Measurements from ENCODE around the gene ECI1.
"Not testable (repeated sequence)": the region's sequence is repeated elsewhere in the genome, so short reads cannot be mapped to it uniquely, and the experiment has no call there.

Gene ECI1

DNA sequence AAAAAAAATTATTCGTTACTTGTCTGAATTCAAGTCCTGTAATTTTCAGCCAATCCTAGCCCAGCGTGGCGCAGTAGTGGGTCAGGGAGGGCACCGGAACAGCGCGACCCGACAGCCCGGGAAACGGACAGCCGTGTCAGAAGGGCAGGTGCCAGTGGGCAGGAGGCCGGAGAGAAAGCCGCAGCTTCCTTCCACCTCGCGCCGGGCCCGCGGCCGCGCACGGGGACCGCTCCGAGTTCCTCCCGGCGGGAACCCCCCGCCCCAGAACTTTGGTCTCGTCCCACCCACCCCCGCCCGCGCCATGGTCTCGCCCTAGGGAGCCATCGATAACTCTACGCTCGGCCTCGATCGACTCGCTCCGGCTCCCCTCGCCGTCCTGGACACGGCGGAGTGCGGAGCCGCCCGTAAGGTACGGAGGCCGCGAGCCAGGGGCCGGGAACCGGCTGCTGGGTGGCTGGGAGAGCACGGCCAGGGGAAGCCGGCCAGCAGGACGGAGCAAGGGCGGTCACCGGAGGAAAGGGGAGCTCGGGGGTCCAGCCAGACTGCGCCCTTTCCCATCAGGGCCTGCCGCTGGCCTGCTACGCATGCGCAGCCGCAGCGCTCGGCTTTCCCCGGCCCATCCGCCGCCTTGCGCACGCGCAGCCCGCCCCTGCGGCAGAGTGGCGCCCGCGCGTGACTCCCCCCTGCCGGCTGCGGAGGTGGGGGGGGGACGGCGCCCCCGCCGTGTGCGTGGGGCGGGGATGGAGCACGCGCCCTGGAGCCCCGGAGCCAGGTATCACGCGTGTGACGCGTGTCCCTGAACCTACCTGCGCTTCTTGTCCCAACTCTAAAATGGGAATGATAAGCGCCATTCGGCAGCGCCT, 46.1 kb downstream of the ECI1 start, which contains the start of gene MLST8:
TSS of gene MLST8 (plus strand) at position 351 of the 863 bp plus-strand sequence. CDS start 632 bp downstream, outside the sequence.
- peak within 1 kb of the TSS; percentile 76 for H3K4ac ChIP-seq (ENCODE audit: low read length)
- peak within 1 kb of the TSS; percentile 100 for H3K18ac ChIP-seq (ENCODE audit: low read length)
- no CpG with 5 or more reads among the region's 93 CpGs for WGBS, 2 donors (ENCODE audit: extremely low coverage in 2 of 2, insufficient read length in 2 of 2, insufficient replicate concordance in 1 of 2)

DNA sequence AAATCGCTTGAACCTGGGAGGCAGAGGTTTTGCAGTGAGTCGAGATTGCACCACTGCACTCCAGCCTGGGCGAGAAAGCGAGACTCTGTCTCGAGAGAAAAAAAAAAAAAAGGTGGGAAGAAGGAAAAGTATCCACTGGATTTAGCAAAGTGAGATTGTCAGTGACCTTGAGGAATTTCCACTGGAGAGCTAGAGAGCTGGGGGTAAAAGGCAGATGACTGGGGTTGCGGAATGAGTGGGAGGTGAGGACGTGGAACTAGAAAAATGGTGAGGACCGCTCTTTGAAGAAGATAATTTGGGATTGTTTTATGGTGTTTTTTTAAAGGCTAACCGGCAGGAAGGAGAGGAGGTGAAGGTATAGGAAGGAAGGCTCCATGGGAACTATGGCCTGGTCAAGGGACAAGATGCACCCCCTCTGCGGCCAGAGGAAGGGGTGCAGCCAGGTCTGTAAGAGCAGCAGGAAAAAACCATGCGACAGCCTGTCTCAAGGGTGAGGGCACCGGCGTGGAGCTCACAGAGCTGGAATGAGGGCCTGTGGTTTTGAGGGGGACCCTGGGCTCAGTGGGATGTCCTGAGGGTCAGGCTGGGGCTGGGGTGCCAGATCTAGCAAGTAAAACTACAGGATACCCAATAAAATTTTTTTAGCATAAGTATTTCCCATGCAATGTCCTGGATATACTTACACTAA, 46.8 kb downstream of the ECI1 start:
- H3K23ac ChIP-seq (ENCODE audit: low read depth, low read length, poor library complexity), result no peak overlapping the region
- H2AK5ac ChIP-seq (ENCODE audit: low read depth, low read length), result peak overlapping the region; percentile 28
- H4K8ac ChIP-seq (ENCODE audit: low read depth, low read length), result no peak overlapping the region
- no peak overlapping the region for H3K27ac ChIP-seq (replicated peaks; ENCODE audit: low read length)
- no peak overlapping the region for H3K4ac ChIP-seq (ENCODE audit: low read length)
- H2AFZ ChIP-seq (ENCODE audit: low read length), result peak overlapping the region; percentile 97
- H3K27me3 ChIP-seq (ENCODE audit: control insufficient read depth in 3 of 3, insufficient read depth in 3 of 3, low read depth in 1 of 3, low read length in 3 of 3), result peaks cover 0 to 8% (median 2%) of the 10 kb centered on the region in 3 experiments
- 100% methylated on average over 3 of the region's 13 CpGs; no CpG with 5 or more reads in 1 of the 2 donors for WGBS, 2 donors (ENCODE audit: extremely low coverage in 2 of 2, insufficient read length in 2 of 2, insufficient replicate concordance in 1 of 2)
- H3K9me3 ChIP-seq (replicated peaks in 1 of 2; ENCODE audit: control insufficient read depth in 2 of 2, insufficient read depth in 1 of 2, low read depth in 1 of 2, low read length in 2 of 2), result peaks cover 0 to 6% of the 10 kb centered on the region in 2 donors
- H3K18ac ChIP-seq (ENCODE audit: low read length), result no peak overlapping the region
- no peak overlapping the region for H3K9ac ChIP-seq (ENCODE audit: low read depth, low read length, poor library complexity)
- H4K91ac ChIP-seq (ENCODE audit: low read depth, low read length, poor library complexity), result no peak overlapping the region
- no peak overlapping the region for H2BK120ac ChIP-seq (ENCODE audit: low read depth, low read length)
- no peak overlapping the region for H3K14ac ChIP-seq (ENCODE audit: low read length)
- H3K4me2 ChIP-seq (ENCODE audit: insufficient read depth, low read length, poor library complexity, severe bottlenecking), result peak overlapping the region; percentile 51
- H2BK5ac ChIP-seq (ENCODE audit: low read length), result peak overlapping the region; percentile 98
- H2BK12ac ChIP-seq (ENCODE audit: low read length), result no peak overlapping the region
- peaks cover 6 to 9% of the 10 kb centered on the region in 2 donors for H3K4me1 ChIP-seq (ENCODE audit: control insufficient read depth in 2 of 2, insufficient read depth in 1 of 2, low read depth in 1 of 2, low read length in 2 of 2)
- peaks cover 28 to 35% of the 10 kb centered on the region in 2 donors for H3K36me3 ChIP-seq (replicated peaks in 1 of 2; ENCODE audit: control insufficient read depth in 2 of 2, insufficient read depth in 2 of 2, low read length in 2 of 2)
- peaks cover 18% of the 10 kb centered on the region for H3K79me1 ChIP-seq (ENCODE audit: low read depth, low read length)
- peak overlapping the region; percentile 71 for H2BK15ac ChIP-seq (ENCODE audit: low read length)
- peak overlapping the region; percentile 90 to 97 for H3K4me3 ChIP-seq (ENCODE audit: low read length in 2 of 2)
- no peak for DNase-seq (ENCODE audit: low spot score)

More for the DNA sequence above, 46.1 kb downstream of the ECI1 start, which contains the start of gene MLST8:
- Histone ChIP-seq H3K4me1 (ENCODE audit: control insufficient read depth in 2 of 2, insufficient read depth in 1 of 2, low read depth in 1 of 2, low read length in 2 of 2) (peaks cover 6 to 9% of the 10 kb centered on the region in 2 donors), H3K14ac (ENCODE audit: low read length) (peak within 1 kb of the TSS; percentile 100), H3K9ac (ENCODE audit: low read depth, low read length, poor library complexity) (peak within 1 kb of the TSS; percentile 98), H3K4me2 (ENCODE audit: insufficient read depth, low read length, poor library complexity, severe bottlenecking) (peak within 1 kb of the TSS; percentile 85), H3K27me3 (ENCODE audit: control insufficient read depth in 3 of 3, insufficient read depth in 3 of 3, low read depth in 1 of 3, low read length in 3 of 3) (peaks cover 0 to 2% (median 2%) of the 10 kb centered on the region in 3 experiments), H4K8ac (ENCODE audit: low read depth, low read length) (peak within 1 kb of the TSS; percentile 93), H3K9me3 (replicated peaks in 1 of 2; ENCODE audit: control insufficient read depth in 2 of 2, insufficient read depth in 1 of 2, low read depth in 1 of 2, low read length in 2 of 2) (peaks cover 0 to 2% of the 10 kb centered on the region in 2 donors), H2BK12ac (ENCODE audit: low read length) (peak within 1 kb of the TSS; percentile 100), H2BK5ac (ENCODE audit: low read length) (peak within 1 kb of the TSS; percentile 98), H2BK15ac (ENCODE audit: low read length) (peak within 1 kb of the TSS; percentile 90), H2AFZ (ENCODE audit: low read length) (peak within 1 kb of the TSS; percentile 97), H2BK120ac (ENCODE audit: low read depth, low read length) (peak within 1 kb of the TSS; percentile 87), H3K4me3 (ENCODE audit: low read length in 2 of 2) (peak within 1 kb of the TSS; percentile 90 to 97), H4K91ac (ENCODE audit: low read depth, low read length, poor library complexity) (peak within 1 kb of the TSS; percentile 85), H3K79me1 (ENCODE audit: low read depth, low read length) (peaks cover 18% of the 10 kb centered on the region), H2AK5ac (ENCODE audit: low read depth, low read length) (peak within 1 kb of the TSS; percentile 100), H3K36me3 (replicated peaks in 1 of 2; ENCODE audit: control insufficient read depth in 2 of 2, insufficient read depth in 2 of 2, low read length in 2 of 2) (peaks cover 30 to 43% of the 10 kb centered on the region in 2 donors), H3K23ac (ENCODE audit: low read depth, low read length, poor library complexity) (peak within 1 kb of the TSS; percentile 98), H3K27ac (replicated peaks; ENCODE audit: low read length) (peak within 1 kb of the TSS; percentile 92)
- peak; percentile 91 for DNase-seq (ENCODE audit: low spot score)

DNA sequence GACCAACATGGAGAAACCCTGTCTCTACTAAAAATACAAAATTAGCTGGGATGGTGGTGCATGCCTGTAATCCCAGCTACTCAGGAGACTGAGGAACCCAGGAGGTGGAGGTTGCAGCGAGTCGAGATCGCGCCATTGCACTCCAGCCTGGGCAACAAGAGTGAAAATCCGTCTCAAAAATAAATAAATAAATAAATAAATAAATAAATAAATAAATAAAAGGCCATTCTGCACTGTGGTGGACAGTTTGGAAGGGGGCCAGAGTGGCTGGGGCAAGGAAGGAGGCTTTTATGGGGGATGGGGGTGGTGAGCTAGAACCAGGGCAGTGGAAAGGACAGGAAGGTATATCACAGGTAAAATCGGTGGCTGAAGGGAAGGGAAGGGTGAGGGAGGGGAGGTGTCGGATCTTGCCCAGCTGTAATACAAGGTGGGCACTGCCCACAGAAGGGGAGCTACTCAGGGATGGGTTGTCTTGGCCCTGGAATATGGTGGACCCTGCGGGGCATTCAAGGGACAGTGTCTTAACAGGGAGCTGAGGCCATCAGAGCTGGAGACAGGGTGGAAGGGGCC, 48.2 kb downstream of the ECI1 start:
- not testable (repeated sequence) for H3K9me3 ChIP-seq (replicated peaks in 1 of 2; ENCODE audit: control insufficient read depth in 2 of 2, insufficient read depth in 1 of 2, low read depth in 1 of 2, low read length in 2 of 2); H3K23ac ChIP-seq (ENCODE audit: low read depth, low read length, poor library complexity); H3K14ac ChIP-seq (ENCODE audit: low read length); H3K4ac ChIP-seq (ENCODE audit: low read length); H2BK12ac ChIP-seq (ENCODE audit: low read length); H3K18ac ChIP-seq (ENCODE audit: low read length); H4K91ac ChIP-seq (ENCODE audit: low read depth, low read length, poor library complexity); H3K4me3 ChIP-seq (ENCODE audit: low read length in 2 of 2); H3K9ac ChIP-seq (ENCODE audit: low read depth, low read length, poor library complexity); H3K27ac ChIP-seq (replicated peaks; ENCODE audit: low read length); H2BK120ac ChIP-seq (ENCODE audit: low read depth, low read length); H4K8ac ChIP-seq (ENCODE audit: low read depth, low read length); H2AK5ac ChIP-seq (ENCODE audit: low read depth, low read length); DNase-seq (ENCODE audit: low spot score); H3K4me1 ChIP-seq (ENCODE audit: control insufficient read depth in 2 of 2, insufficient read depth in 1 of 2, low read depth in 1 of 2, low read length in 2 of 2); H3K4me2 ChIP-seq (ENCODE audit: insufficient read depth, low read length, poor library complexity, severe bottlenecking); H2BK5ac ChIP-seq (ENCODE audit: low read length); H2AFZ ChIP-seq (ENCODE audit: low read length)
- Histone ChIP-seq H3K27me3 (ENCODE audit: control insufficient read depth in 3 of 3, insufficient read depth in 3 of 3, low read depth in 1 of 3, low read length in 3 of 3) (peaks cover 0 to 16% (median 8%) of the 10 kb centered on the region in 3 experiments), H3K79me1 (ENCODE audit: low read depth, low read length) (peaks cover 16% of the 10 kb centered on the region), H2BK15ac (ENCODE audit: low read length) (peak overlapping the region; percentile 5), H3K36me3 (replicated peaks in 1 of 2; ENCODE audit: control insufficient read depth in 2 of 2, insufficient read depth in 2 of 2, low read length in 2 of 2) (peaks cover 19 to 21% of the 10 kb centered on the region in 2 donors)
- WGBS, 2 donors (ENCODE audit: extremely low coverage in 2 of 2, insufficient read length in 2 of 2, insufficient replicate concordance in 1 of 2), result no CpG with 5 or more reads among the region's 8 CpGs

All from neuronal stem cell (in vitro differentiated cells).